RCC 7860 (cell line): ENCODE data around the gene ERCC2.
"Not testable (repeated sequence)": the region's sequence is repeated elsewhere in the genome, so short reads cannot be mapped to it uniquely, and the experiment has no call there.

Experiments used
- DNase-seq: peaks from one replicate; pipeline ENCODE4 v3.0.0-alpha.2; 2015; ENCODE audit warnings: low spot score
- FAIRE-seq: peaks from 2 replicates; lab custom pipeline; 2012; peaks lifted over from hg19 to GRCh38; lab: Jason Lieb, UNC

ERCC2 gene

DNA sequence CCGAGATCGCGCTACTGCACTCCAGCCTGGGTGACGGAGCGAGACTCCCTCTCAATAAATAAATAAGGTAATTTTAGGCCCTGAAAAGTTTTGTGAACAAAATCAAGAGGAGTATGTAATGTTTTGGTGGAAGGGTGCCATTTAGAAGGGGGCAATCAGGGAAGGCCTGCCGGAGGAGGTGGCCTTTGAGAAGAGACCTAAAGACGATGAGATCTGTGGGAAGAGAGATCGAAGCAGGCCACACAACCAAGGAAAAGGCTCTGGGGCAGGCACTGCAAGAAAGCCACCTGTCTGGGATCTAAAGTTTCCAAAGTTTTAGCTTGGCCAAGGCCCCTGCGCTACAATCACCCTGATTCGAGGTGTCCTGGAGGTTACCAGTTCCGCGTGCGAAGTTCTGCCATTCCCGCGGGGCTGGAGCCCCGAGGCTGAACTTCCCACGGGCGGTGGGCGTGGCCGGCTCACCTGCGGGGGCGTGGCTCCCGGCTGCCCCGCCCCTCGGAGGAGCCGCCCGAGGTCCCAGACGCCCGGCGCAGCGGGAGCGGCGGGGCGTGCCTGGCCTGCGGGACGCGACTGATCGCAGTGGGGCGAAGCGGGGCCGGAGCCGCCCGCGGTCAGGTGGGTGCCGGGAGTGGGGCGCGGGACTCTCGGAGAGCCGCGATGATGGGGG lies 30.0 kb downstream of the ERCC2 start, which contains the start of gene KLC3:
Gene KLC3 (plus strand): TSS at position 519 of the 667 bp plus-strand sequence. CDS start 4,792 bp downstream, outside the sequence.
- DNase-seq (no peak), FAIRE-seq (no peak)

DNA sequence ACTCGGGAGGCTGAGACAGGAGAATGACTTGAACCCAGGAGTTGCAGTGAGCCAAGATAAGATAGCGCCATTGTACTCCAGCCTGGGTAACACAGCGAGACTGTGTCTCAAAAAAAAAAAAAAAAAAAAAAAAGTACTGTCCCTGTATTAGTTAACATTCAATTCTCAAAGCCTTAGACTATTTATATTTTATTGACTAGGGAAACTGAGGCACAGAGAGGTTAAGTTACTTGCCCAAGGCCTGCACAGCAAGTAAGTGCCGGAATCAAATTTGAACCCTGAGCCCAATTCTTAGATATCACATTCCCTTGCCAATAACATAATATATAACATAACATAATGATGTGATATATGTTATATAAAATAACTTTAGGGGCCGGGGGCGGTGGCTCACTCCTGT lies 30.7 kb downstream of the ERCC2 start:
- FAIRE-seq = no peak
- DNase-seq = no peak

DNA sequence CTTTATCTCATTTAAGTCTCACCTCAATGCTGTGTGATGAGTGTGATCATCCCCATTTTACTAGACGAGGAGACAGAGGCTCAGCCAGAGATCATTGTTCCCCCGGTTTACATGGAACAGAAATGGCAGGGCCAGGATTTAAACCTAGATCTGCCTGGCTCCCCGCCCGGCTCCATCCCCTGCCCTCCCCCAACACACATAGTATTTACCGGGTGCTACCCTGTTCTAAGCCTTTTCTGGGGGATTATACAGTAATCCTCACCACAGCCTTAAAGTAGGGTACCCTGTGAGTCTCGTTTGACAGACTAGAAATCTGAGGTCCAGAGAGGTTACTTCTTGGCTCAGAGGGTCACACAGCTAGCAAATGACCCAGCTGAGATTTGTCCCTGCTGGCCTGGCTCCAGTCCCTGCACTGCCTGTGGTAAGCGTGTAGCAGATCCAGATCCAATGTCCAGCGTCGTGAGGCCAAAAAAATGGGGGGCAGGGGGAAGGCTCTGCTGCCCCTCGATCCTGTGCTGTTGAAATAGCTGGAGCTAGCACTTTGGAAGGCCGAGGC lies 33.6 kb downstream of the ERCC2 start:
- DNase-seq (no peak), FAIRE-seq (no peak)

DNA sequence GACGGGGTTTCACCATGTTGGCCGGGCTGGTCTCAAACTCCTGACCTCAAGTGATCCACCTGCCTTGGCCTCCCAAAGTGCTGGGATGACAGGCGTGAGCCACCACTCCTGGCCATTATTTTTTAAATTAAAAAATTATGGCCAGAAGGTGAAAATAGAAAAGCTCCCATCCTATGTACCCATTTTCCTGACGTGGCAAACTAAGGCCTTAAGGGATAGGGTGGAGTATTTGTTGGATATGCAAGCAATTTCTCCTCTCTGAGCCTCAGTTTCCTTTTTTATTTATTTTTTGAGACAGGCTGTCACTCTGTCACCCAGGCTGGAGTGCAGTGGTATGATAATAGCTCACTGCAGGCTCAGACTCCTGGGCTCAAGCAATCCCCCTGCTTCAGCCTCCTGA lies 35.5 kb downstream of the ERCC2 start:
- DNase-seq, FAIRE-seq: not testable (repeated sequence)

DNA sequence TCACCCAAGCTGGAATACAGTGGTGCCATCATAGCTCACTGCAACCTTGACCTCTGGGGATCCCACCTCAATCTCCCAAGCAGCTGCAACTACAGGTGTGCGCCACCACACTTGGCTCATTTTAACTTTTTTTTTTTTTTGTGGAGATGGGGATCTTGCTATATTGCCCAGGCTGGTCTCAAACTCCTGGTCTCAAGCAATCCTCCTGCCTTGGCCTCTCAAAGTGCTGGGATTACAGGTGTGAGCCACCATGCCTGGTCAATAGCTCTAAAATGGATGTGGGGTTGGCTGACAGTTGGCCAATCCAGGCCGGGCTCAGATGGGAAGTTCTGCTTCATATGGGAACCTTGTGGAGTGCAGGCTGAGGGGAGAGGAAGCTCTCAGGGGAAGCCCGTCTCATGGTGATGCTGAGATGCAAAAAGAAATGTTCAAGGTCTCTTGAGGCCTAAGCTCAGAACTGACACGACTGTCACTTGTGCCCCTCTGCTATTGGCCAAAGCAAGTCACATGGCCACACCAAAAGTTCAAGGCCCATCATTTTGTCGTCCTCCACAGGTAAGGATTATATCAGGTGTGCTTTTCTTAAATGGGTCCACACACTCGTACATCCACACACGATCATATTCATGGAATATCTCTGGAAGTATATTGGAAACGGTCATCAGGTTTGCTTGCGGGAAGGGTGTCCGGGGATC lies 36.6 kb downstream of the ERCC2 start:
- FAIRE-seq (no peak), DNase-seq (no peak)

DNA sequence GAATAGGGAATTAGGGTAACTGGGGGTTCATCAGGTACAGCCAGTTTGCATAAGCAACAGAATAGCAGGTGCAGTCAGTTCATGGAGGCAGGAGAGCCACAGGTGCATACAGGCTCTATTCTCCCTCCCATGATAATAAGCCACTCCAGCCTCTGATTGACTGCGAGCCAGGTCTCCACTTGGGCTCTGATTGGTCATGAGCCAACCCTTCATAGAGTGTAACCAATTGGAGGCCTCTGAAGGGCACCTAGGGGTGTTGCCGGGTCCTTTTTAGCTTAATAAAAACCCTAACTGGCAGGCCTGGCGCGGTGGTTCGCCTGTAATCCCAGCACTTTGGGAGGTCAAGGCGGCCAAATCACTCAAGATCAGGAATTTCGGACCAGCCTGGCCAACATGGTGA lies 39.0 kb downstream of the ERCC2 start:
- DNase-seq (no peak), FAIRE-seq (no peak)

DNA sequence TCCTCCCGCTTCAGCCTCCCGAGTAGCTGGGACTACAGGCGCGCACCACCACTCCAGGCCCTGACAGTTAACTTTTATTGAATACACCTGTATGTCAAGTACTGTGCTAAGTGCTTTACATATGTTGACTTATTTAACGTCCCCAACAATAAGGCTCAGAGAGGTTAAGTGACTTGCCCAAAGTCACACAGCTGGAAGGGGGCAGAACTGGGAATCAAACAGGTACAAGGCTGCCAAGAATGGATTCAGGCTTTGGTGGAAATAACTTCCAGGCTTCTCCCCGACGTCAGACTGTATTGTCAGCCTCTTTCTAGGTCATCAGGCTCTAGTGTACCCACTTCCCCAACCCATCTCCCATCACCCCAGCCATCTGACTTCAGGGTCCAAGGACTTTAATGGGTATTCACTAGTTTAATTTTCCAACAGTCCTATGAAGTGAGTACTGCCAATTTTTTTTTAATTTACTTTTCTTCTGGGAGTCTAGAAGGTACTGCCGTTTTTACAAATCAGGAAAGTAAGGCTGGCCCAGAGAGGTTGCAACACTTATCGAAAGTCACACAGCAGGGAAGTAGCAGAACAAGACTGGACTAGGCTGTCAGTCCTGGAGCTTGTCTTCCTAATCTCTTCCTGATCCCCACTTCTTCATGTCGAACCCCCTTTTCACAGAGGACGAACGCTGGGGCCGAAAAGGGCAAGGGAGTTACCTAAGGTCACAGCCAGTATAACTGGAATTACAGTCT lies 42.8 kb downstream of the ERCC2 start:
- DNase-seq (no peak), FAIRE-seq (no peak)

DNA sequence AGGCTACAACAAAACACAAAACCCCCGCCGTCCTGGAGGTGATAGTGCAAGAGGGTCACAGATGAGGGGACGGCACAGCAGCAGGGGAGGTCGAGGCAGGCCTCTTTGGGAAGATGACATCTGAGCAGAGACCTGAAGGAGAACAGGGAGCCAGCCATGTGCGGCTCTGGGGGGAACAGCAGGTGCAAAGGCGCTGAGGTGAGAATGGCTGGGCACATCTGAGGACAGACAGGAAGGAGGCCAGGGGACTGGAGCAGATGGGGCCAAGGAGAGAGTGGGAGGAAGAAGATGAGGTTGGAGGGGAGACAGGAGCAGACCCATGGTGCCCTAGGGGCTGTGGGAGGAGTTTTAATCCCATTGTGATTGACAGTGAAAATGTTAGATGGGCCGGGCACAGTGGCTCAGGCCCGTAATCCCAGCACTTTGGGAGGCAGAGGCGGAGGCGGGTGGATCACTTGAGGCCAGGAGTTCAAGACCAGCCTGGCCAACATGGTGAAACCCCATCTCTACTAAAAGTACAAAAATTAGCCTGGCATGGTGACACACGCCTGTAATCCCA lies 45.9 kb downstream of the ERCC2 start:
- DNase-seq (no peak), FAIRE-seq (no peak)

DNA sequence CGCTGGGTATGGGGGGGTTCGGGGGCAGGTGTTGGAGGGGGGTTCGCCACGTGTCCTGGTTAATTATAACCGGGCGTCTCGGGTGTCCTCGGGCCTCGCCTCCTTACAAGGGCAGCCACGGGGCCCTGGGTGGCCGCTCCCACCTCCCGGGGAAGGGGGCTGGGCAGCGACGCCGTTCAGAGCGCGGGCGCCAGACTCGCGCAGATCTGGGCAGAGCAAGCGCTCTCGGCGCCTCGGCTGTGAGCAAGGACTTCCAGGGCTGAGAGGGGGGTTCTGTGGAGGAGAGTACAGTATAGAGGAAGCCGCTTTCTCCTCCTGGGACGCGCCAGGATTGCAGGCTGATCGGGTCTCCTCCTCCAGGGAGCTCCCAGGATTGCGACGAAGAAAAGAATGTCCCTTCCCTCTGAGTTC lies 46.7 kb downstream of the ERCC2 start:
- FAIRE-seq (no peak), DNase-seq (no peak)

DNA sequence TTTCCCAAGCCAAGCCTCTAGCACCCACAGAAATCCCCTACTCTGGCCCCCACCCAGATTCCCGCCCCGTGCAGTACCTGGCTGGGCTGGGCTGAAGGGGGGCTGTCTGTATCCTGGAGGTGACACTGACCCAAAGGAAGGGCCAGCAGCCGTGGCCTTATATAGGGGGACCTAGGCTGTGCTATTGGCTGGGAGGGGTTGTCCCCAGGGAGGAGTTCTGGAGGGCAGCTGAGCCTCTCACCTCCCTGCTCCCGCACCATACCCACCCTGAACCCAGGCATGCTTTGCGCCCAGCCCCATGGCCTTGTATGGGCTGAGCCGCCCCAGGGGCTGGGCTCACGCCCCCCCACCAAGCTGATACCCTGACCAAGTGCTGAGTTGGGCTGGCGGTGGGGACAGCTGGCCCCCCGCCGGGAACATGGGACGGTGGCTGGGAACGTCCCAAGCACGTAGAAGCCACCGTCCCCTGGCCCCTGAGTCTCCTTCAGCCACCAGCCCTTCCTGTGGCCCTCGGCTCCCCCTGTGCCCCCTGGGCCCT lies 47.6 kb downstream of the ERCC2 start, which contains the start of gene CKM:
Gene CKM (minus strand): TSS at position 132 of the 538 bp plus-strand sequence. CDS start 3,162 bp downstream, outside the sequence.
- FAIRE-seq = no peak
- no peak for DNase-seq

DNA sequence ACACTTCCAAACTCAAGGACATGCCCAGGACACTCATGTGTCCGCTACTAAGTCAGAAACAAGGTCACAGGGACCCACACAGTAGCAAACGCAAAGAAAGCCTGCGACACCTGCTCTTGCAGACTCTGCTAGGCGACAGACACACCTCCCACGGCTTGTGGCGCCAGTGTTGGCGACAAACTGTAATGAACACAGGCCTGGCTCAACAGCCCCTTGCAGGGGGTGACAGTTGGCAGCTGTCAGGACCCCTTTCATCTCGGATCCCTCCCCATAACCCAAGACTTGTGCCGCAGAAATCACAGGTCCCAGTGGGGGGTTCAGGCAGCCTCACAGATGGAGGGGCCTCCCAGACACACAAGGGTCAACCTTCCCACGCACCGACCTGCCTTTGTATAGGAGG lies 48.1 kb downstream of the ERCC2 start:
- DNase-seq (no peak), FAIRE-seq (no peak)

DNA sequence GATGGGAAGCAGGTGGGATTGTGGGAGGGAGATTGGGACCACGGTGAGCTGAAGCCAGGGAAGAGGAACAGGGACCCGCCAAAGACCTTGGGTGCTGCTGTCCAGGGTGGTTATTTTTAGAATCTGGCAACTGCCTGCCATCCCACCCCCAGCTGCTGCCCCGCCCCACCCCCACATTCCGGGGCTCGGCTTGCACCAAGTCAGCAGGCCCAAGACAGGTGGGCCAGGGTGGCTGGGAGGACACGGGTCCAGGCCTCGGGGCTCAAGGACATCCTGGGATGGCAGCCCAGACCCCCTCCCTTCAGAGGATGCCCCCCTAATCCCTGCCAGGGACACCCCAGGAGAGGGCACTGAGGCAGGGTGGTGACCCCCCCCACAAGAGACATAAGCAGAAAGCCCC lies 48.5 kb downstream of the ERCC2 start:
- DNase-seq = no peak
- FAIRE-seq = no peak

DNA sequence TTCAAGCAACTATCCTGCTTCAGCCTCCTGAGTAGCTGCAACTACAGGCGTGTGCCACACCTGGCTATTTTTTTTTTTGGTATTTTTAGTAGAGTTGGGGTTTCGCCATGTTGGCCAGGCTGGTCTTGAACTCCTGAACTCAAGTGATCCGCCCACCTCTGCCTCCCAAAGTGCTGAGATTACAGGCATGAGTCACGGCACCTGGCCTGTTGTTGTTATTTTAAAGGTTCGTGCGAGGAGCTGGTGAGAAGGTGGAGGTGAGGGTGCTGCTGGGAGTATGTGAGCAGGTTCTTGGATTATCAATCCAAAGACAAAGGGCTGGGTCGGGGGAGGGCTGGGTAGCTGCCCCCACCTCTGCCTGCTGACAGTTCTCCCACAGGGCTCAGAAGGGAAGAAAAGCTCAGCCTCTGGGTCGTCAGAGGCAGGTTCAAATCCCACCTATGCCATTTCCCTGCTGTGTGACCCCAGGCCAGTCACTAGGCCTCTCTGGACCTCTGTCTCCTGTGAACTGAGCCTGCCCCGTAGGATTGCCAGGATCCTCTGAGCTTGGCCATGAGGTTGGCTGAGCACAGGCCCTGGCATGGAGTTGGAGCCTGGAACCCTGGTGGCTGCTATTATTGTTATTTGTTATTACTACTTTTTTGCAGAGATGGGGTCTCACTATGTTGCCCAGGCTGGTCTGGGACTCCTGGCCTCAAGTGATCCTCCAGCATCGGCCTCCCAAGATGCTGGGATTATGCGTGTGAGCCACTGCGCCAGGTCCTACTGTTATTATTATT lies 49.2 kb downstream of the ERCC2 start:
- DNase-seq (no peak), FAIRE-seq (no peak)

DNA sequence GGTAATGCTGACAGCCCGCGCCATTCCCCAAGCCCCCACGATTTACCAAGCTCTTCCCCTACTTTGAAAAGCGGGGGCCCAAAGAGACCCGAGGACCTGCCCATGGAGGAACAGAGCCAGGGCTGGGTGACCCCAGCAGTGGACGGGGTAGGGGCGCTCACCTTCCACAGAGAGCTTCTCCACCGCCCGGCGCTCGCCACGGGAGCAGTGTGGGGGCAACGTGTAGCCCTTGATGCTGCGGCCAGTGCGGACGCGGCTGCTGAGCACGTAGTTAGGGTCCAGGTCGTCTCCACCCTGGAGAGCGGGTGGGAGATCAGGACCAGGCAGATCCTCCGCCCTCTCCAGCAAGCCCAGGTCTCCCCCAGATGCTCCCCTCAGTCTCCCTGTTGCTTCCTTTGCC lies 55.1 kb downstream of the ERCC2 start:
- DNase-seq (no peak), FAIRE-seq (no peak)

DNA sequence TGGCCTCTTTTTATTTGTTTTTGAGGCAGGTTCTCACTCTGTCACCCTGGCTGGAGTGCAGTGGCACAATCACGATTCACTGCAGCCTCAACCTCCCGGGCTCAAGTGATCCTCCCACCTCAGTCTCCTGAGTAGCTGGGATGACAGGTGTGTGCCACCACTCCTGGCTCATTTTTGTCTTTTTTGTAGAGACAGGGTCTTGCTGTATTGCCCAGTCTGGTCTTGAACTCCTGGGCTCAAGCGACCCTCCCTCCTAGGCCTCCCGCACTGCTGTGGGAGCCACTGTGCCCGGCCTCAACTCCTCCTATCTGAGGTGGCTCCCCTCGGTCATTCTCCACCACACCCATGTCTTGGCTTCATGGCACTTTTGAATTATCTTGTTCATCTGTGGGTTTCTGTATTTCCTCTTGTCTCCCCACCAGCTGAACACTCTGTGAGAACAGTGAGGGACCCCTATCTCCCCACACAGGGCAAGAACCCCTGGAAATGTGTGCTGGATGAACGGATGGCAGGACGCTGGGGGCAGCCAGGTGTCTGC lies 55.6 kb downstream of the ERCC2 start:
- no peak for DNase-seq
- no peak for FAIRE-seq

DNA sequence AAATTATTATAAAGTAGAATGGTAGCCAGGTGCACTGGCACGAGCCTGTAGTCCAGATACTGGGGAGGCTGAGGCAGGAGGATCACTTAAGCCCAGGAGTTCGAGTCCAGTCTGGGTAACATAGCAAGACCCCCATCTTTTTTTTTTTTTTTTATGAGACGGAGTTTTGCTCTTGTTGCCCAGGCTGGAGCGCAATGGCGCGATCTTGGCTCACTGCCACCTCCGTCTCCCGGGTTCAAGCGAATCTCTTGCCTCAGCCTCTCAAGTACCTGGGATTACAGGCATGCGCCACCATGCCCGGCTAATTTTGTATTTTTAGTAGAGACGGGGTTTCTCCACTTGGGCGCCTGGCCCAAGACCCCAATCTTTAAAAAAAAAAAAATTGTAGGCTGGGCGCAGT lies 58.1 kb downstream of the ERCC2 start:
- not testable (repeated sequence) for DNase-seq, FAIRE-seq

DNA sequence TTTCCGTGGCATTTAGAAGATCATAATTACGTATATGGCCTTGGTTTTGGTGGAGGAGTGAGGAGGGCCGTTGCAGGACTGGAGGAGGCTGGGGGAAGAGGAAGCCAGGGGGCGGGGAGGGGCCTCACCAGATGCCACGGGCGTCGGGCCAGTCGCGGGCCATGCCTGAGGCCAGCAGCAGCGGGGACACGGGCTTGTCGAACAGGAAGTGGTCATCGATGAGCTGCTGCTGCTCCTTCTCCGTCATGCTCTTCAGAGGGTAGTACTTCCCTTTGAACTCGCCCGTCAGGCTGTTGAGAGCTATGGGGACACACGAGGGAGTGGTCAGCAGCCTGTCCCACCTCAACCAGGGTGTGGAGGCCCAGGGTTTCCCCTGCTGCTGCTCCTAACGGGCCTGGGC lies 58.8 kb downstream of the ERCC2 start:
- FAIRE-seq (no peak), DNase-seq (no peak)

DNA sequence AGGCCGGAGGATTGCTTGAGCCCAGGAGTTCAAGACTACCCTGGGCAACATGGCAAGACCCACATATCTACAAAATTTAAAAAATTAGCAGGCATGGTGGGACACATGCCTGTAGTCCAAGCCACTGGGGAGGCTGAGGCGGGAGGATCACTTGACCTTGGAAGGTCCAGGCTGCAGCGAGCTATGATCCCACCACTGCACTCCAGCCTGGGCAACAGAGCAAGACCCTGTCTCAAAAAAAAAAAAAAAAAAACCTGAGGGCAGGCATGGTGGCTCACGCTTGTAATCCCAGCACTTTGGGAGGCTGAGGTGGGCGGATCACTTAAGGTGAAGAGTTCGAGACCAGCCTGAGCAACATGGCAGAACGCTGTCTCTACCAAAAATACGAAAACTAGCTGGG lies 61.1 kb downstream of the ERCC2 start:
- not testable (repeated sequence) for FAIRE-seq, DNase-seq

DNA sequence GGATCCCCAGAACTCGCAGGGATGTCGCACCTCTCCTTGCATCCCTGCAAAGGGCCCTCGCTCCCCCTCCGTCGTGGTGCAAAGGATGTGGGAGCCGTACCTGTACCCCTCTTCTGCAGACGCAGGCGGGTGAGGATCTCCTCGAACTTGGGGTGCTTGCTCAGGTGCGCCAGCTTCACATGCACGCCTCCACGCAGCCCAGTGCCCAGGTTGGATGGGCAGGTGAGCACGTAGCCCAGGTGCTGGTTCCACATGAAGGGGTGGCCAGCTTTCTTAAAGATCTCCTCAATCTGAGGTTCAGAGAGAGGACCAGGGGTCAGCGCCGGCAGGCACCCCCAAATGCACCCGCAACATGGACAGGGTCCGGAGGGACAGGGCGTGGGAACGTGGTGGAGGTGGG lies 63.0 kb downstream of the ERCC2 start:
- FAIRE-seq = no peak

DNA sequence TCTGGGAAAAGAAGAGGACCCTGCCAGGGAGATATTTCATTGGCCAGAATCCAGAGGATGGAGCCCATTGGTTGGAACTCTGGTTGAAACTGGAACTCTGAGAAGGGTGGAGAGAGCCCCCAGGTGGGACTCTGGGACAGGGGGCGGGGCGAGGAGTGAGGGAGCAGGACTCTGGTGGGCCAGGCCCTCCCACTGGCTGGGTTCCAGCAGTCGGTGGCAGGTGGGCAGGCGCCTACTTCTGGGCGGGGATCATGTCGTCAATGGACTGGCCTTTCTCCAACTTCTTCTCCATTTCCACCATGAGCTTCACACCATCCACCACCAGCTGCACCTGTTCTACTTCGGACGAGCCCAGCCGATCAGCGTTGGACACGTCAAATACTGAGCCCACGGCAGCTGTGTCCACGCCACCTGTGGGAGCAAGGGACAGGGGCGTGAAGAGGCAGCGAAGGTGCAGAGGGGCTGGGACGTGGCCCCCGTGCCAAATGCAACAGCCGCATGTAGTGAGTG lies 63.8 kb downstream of the ERCC2 start:
- no peak for FAIRE-seq

More for the DNA sequence above, 63.0 kb downstream of the ERCC2 start:
- DNase-seq = no peak

More for the DNA sequence above, 63.8 kb downstream of the ERCC2 start:
- no peak for DNase-seq
